ENCODE measurements around the gene EEF1E1.

Gene EEF1E1

DNA sequence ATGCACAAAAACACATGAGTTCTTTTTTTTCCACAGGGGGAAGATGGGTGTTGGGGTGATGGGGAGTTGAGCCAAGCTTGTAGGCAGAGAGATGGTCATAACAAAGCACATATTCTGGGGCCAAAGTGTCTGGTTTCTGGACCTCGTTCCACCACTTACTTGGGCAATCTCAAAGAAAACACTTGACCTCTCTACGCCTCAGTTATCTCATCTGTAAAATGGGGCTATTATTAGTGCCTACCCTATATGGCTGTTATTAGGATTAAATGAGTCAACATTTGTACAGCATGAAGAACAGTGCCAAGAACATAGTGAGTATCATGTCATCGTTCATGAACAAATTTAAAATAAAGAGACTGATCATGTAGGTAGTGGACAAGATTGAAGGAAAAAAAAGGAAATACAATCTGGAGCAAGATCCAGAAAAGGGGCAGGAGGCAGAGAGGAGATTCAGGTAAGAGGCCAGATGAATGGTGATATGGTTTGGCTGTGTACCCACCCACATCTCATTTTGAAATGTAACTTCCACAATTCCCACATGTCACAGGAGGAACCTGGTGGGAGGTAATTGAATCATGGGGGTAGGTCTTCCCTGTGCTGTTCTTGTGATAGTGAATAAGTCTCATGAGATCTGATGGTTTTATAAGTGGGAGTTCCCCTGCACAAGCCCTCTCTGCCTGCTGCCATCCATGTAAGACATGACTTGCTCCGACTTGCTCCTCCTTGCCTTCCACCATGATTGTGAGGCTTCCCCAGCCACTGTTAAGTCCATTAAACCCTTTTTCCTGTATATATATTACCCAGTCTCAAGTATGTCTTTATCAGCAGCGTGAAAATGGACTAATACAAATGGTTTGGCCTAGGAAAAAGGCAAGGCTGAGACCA is 14.2 kb downstream of the EEF1E1 start:
- no peak for DNase-seq

DNA sequence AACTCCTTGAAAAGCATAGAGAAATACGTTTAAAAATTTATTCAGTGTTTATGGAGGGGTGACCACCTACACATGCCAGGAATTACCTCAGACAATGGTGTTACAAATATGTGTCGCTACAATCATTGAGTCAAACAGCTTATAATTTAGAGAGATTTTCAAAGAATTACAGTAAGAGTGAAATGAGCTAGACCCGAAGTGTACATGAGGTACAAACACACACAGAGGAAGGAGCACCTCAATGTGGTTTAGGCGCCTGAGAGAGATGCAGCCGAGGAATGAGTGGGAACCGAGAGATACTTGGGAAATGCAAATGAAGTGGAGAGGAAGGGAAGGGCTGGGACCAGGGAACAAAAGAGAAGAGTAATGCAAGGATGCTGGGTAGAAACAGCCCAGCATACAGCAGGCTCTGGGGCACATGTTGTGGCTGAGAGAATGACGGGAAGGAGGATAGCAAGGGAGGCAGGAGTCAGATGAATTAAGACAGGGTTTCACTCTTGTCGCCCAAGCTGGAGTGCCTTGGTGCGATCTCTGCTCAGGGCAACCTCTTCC is 15.5 kb downstream of the EEF1E1 start:
- no peak for DNase-seq

DNA sequence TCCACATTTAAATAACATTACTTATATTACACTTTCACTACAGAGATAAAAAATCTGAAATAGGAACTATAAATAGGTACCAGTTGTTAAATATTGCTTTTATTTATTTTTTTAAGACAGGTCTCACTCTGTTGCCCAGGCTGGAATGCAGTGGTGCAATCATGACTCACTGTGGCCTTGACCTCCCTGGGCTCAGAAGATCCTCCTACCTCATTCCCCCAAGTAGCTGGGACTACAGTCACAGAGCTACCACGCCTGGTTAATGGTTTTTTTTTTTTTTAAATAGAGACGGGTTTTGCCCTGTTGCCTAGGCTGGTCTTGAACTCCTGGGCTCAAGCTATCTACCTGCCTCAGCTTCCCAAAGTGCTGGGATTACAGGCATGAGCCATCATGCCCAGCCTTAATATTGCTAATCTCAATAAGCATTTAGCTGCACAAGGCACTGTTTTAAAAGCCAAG is 17.3 kb downstream of the EEF1E1 start:
- no peak for DNase-seq

DNA sequence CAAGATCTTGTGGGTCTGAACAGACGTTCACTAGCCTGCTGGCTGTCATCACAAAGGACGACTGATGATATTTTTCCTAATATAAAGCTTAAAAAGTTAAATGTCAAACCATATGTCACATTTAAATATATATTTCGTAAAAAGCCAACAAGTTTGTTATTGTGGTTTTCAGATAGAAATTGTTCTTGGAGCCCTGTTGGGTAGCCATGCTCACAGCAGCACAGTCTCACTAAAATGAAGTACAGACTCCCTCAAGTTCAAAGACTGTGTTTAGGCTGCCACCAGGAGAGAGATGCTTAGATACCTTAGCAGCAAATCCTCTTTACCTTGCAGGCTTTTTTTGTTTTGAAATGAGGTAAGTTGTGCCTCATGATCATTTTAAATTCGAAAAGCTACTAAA is 17.8 kb downstream of the EEF1E1 start:
- no peak for DNase-seq

DNA sequence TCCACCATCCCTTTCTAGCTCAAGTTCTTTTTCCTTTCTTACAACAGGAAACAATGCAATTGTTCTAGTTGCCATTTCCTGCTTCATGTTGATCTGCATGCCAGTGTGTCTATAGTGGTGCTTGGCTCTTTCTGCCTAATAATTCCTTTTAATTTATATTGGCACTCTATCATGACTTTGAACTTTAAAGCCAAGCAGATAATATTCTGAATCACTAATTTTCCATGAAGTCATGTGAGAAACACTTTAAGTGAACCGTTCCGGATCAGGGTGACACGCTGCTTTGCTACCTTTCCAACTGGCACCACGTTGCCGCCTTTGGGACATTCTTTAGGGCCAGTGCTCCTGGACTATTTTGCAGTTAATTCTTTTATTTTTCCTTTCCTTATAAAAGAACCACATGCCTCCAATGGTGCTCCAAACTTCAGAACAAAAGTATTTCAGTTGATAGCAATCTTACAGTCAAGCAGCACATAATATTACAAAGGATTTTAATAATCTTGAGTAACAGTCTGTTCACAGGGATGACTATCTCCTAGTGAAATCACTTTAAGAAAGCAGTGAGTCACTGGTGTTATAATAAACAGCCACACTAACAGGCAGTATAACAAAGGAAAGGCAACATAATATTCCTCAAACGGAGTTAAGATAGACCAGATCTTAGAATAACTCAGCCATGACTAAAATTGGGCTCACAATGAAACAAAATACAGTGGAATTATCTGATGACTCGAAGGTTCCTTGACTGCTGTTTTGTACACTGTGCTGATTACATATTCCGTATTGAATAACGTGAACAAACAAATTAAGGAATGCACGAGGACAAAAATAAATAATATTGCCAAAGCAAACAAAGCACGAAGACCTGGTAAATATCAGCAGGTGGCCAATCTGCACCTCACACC is 19.1 kb downstream of the EEF1E1 start:
- DNase-seq: no peak

DNA sequence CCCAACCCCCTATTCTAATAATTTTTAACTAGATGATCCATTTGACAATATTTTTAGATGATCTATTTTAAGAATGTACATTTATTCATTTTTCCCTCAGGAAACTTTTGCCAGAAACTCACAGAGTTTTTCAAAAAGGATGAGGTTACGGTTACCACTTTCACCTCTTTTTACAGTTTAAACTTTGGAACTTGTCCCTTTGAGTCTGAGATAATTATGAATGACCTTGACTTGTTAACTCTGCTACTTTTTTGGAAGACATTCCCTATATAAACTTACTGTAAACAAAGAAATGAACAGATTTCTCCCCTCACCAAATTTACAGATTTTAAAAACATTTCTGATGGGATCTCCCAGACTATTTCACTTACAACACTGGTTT is 19.8 kb downstream of the EEF1E1 start:
- no peak for DNase-seq

DNA sequence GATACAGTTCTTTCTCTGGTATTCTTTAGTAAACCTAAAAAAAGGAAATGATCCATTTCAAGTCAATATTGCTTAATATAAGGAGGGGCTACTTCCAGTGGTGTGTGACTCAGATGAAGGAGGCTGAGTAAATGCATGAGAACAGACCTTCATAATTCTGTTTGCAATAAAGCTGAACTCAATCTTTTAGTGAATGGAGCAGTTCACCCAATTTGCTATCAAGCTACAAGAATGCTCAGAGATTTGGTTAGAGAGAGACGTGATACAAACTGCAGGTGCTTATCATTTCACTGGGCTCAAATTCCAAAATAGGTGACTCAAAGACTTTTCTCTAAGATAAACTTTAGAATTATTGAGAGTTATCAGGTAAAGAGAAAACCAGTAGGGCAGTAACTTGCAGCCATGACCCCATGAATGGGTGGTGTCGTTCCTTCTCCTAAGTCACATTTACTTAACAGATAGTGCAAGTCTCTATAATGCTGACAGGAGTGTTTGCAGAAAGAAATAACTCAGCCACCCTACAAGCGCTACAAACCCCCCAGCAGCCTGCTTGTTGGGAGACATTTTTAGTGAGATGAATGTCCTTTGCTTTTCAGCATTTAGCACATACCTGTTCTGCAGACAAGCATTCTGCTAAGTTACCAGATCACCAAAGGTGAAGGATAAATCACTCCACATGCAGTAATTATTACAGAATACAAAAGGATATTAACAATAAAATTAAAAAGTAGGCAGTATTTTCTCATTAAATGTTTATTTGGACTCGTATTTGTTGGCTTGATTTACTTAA is 21.8 kb downstream of the EEF1E1 start:
- DNase-seq: no peak

DNA sequence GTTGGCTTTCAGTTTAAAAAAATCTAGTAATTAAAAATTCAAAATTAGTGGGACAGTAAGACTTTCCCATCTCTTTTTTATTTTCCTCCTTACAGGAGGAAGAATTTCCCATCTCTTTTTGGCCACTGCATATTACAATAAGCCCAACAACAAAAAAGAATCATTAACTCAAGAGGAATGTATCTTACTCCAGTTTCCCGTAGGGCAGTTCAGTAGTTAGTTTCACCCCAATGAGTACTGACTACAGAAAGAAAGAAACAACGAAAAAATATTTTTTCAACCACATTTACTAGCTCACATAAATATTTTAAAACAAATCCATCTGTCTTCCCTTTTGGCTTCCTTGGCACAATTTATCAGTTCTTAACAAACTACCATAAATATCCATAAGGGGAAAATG is 23.2 kb downstream of the EEF1E1 start:
- DNase-seq: no peak

DNA sequence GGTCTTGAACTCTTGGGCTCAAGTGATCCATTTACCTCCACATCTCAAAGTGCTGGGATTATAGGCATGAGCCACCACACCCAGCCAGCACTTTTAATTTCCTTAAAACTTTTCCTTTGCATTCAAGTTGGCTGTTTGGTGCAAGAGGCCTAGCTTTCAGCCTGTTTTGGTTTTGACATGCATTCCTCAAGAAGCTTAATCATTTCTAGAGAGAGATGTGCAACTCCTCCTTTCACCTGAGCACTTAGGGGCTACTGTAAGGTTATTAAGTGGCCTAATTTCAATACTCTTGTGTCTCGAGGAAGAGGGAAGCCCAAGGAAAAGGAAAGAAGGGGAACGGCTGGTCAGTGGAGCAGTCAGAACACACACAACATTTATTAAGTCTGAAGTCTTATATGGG is 24.4 kb downstream of the EEF1E1 start:
- DNase-seq: no peak

DNA sequence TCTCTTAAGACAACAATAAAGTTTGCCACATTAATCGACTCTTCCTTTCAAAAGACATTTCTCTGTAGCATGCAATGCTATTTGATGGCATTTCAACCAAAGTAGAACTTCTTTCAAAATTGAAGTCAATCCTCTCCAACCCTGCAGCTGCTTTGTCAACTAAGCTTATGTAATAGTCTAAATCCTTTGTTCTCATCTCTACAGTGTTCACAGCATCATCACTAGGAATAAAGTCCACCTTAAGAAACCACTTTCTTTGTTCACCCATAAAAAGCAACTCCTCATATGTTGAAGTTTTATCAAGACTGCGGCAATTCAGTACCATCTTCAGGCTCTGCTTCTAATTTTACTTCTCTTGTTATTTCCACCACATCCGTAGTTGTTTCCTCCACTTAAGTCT is 26.6 kb downstream of the EEF1E1 start:
- DNase-seq: no peak

DNA sequence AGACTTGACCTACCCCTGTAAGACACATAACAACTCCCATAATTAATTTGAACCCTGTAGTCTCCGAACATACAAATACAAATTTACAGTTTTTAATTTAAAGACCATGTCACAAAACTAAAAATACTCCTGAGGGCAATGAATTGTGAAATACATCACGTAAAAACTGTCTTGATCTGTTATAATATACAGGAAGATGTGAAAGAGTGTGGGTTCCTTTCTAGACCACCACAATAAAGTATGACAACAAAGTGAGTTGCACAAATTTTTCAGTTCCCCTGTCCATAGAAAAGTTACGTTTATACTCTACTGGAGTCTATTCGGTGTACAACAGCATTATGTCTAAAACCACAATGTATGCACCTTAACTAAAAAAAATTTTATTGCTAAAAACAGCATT is 27.2 kb downstream of the EEF1E1 start:
- no peak for DNase-seq

DNA sequence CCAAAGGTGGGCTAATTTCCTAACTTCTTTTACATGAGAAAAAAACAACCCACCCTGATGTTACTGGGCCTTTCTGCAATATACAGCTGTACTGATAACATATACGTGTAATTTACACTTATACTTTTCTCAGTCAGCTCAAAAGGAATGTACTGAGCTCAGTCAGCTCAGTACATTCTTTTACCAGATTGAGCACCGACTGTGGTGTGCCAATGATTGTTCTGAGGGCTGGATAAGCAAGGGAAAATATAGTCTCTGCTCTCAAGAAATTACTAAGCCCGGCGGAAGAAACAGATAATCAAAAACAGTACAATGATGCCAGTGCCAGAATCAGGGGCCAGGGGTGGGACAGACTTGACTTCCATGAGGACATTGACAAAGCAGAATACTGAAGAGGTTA is 28.1 kb downstream of the EEF1E1 start:
- no peak for DNase-seq

DNA sequence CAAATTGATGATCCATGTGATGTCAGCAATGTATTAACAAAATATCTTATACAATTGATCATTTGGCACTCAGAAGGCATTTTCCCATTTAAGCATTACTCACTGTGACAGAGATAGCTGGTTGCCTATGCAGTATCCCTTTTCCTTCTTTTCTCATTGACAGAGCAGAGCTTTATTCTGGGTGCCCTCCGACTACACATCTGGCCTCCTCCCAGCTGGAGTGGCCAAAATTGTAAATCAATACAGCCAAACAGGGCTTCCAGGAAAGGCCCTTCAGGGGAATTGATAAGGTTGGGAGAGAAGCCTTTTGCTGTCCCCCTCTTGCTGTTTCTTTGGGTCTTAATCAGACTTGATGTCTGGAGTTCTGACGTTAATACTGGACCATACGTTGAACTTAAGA is 28.6 kb downstream of the EEF1E1 start:
- DNase-seq: no peak

DNA sequence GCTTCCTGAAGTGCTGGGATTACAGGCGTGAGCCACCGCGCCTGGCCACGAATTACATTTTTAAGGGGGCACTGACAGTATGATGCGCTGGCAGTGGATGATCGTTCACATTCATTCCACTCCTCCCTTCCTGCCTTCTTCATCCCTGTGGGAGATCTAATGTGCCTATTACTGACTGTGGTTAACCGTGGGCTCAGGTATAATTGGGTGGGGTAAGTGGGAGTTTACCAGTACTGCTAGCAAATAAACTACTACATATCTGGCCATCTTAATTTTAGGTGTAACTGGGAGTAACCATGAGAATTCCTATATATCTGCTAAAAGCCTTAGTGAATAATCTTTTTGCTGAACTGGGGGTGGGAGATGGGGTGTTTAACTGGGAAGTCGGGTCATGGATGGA is 31.6 kb downstream of the EEF1E1 start:
- DNase-seq: no peak

DNA sequence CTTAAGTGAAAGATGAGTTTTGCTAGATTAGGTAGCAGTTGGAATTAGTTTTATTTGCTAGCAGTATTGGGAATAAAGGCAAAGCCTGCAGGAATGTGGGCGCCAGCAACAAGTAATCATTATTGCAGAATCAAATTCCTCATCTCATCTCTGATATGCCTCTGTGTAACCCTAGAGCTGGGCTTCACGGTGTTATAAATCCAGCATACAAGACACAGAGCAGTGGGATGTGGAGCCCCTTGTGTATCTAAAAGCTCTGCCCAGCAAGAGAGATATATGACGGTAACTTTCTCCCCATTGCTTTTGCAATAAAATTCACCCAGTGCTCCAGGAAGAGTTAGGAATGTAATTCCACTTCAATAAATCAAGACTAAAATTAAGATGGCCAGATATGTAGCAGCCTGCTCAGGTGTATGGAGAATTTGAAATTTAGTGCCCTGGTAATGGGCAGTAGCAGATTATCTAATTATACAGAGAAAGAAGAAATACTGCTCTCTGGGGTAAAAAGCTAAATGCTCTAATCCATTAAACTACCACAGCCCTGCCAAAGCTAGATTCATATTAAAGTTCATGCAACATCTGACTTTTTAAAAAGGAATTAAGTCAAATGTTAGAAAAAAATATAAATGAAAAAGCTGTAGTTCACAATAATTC is 32.6 kb downstream of the EEF1E1 start:
- no peak for DNase-seq

DNA sequence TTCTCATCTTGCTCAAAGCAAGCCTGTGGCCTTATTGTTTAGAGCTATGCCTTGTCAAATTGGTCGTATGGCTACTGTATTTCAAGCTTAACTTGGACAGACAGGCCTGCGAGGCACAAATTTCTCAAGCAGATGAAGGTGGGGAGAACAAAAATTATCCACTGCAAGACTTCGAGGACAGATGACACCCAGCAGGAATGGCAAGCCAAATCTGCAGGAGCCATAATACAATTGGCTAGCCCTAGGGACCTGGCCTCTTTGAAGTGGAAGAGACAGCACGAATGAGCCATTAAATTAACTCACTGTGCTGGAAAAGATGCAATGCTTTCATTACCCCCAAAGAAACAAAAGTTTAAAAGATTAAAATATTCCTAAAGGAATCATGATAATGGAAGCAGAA is 33.2 kb downstream of the EEF1E1 start:
- DNase-seq: no peak

DNA sequence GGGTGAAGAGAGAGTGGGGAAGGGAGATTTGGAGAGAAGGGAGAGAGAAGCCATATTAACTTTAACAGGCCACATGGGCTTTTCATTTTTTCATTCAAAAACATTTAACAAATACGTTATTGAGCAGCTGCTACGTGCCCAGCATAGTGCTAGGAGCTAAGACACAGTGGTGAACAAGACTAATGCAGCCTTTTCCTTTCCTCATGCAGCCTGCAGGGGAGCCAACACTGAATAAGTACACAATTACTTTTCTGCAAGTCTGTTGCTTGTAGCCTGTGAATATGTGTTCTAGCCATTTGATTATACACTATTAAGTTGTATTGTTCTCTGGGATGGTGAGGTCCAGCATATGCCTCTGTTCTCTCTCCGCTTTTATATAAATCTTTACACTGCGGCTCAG is 36.2 kb downstream of the EEF1E1 start:
- DNase-seq: no peak

DNA sequence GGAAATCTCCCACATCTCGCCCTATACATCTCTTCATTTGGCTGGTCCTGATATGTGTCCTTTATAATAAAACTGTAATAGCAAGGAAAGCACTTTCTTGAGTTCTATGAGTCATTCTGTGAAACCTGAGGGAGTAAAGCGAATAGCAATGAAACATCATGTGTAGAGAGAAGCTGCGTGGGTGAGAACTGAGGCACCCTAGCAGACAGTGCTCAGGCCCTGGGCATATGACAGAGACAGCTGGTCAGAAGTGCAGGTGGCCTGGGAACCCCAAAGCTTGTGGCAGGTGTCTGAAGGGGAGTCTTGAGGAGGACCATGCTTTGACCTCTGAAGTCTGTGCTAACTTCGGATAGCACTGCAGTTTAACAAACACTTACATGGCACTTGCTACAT is 36.8 kb downstream of the EEF1E1 start:
- DNase-seq: no peak

DNA sequence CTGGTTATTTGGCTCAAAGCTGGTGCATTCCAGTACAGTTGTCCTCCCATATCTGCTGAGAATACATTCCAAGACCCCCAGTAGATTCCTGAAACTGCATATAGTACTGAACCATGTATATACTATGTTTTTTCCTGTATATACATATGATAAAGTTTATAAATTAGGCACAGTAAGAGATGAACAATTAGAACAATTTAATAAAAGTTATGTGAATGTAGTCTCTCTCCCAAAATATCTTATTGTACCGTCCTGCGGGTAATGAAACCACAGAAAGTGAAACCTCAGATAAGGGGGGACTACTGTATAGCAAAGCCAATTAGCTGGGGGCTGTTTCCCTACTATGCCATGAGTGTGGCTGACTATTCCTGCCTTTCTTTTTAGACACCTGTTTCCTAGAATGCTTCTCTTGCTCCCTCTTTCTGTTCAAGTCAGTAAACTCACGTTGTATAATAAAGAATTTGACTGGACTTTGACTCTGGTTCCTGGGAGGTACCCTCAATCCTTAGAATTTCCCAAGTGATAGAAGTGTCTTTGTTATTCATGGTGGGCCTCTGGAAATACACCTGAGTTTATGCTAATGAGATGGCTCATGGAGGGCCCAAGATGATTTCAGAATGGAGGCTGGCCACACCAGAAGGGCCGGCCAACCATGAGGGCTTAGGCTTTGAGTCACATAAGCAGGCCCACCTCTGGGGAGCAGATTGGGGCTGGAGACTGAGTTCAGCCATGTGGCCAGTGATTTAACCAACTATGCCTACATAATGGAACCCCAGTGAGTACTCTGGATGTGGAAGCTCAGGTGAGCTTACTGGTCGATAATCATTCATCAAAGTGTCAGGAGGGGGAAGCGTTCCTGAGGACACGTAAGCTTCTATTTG is 37.5 kb downstream of the EEF1E1 start:
- DNase-seq: no peak

DNA sequence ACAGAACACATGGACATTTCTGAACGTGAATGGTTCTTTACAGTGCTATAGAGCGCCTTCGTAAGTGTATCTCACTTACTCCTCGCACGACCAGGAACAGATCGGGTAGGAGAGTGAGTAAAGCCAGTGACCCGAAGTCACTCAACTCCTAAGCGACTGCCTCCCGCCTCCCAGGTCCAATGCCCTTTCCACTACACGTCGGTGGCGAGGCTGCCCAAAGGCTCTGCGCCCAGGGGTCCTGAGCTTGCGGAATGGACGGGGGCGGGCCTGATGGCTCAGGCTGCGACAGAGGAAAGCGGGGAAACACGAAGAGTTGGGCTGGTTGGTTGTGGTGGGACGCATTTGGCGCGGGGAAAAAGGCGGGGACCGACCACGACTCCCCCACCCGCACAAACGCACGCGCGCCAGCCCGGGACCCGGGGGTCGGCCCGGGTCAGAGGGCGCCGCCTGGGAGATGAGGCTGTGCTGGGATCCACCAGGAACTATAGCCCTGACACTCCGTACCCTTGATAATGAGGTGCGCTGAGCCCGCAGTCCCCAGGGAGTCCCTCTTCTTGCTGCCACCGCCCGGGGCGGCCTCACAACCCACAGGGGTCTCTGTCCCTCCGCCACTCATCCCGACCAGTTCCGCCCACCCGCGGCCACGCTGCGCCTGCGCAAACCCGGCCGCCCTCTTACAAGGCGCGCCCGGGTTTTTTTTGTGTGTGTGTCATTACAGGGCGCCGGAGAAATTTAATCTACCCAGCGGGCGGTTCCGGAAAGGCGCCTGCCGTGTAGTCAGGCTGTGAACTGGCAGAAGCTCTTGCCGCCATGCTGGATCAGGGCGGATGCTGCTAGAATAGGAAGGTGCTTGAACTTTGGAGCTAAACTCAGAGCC is 38.3 kb downstream of the EEF1E1 start, which contains the start of gene BLOC1S5:
Gene BLOC1S5 (minus strand): TSS at position 629 of the 877 bp plus-strand sequence. CDS start 13 bp downstream, at position 616.
- DNase-seq: peak; percentile 86

Data from NCI-H345 (cell line).